Measurements from ENCODE around the gene MASTL.

MASTL gene

GRCh38 chr10:27155066-27155754 is at the start of gene MASTL:
Gene MASTL, plus strand, starts transcription at chr10:27155352. Its CDS starts 75 bp downstream, at chr10:27155427.
- Histone ChIP-seq H3K4me1 (ENCODE audit: insufficient read depth, low read length) (peaks cover 51% of the 10 kb centered on the region), H3K27ac (ENCODE audit: low read length) (peak within 1 kb of the TSS; percentile 90), H4K20me1 (ENCODE audit: insufficient read depth, low read length) (peaks cover 30% of the 10 kb centered on the region), H3K9me3 (ENCODE audit: insufficient read depth, low read length, severe bottlenecking) (no peaks in the 10 kb centered on the region), H3K4me2 (ENCODE audit: insufficient read depth, low read length) (peak within 1 kb of the TSS; percentile 71), H2AFZ (ENCODE audit: low read depth, low read length) (peak within 1 kb of the TSS; percentile 87), H3K79me2 (ENCODE audit: insufficient read depth, low read length) (peaks cover 85% of the 10 kb centered on the region), H3K27me3 (ENCODE audit: insufficient read depth, low read length, poor library complexity) (no peaks in the 10 kb centered on the region), H3K9ac (ENCODE audit: low read depth, low read length) (peak within 1 kb of the TSS; percentile 74), H3K36me3 (ENCODE audit: insufficient read depth, low read length) (peaks cover 35% of the 10 kb centered on the region), H3K4me3 (ENCODE audit: low read depth in 1 of 2, low read length in 2 of 2) (peak within 1 kb of the TSS; percentile 69 to 70)
- DNase-seq = peak; percentile 93
- no peak for TF ChIP-seq EZH2 (IDR thresholded peaks at IDR 0.05; ENCODE audit: borderline replicate concordance, low read depth, low read length, severe bottlenecking)
- TF ChIP-seq CTCF (IDR thresholded peaks at IDR 0.05; ENCODE audit: borderline replicate concordance, extremely low read depth, low read length, poor library complexity, severe bottlenecking) = no peak
- peak; percentile 83 for ATAC-seq (ENCODE audit: insufficient read depth, low read depth)

GRCh38 chr10:27108165-27108564 is 47.0 kb upstream of the MASTL start:
- no peak for TF ChIP-seq EZH2 (IDR thresholded peaks at IDR 0.05; ENCODE audit: borderline replicate concordance, low read depth, low read length, severe bottlenecking)
- no peak for TF ChIP-seq CTCF (IDR thresholded peaks at IDR 0.05; ENCODE audit: borderline replicate concordance, extremely low read depth, low read length, poor library complexity, severe bottlenecking)
- DNase-seq = no peak
- H3K79me2 ChIP-seq (ENCODE audit: insufficient read depth, low read length) = no peaks in the 10 kb centered on the region
- H3K4me3 ChIP-seq (ENCODE audit: low read depth in 1 of 2, low read length in 2 of 2) = no peak overlapping the region
- no peak for ATAC-seq (ENCODE audit: insufficient read depth, low read depth)
- H3K9me3 ChIP-seq (ENCODE audit: insufficient read depth, low read length, severe bottlenecking) = no peaks in the 10 kb centered on the region
- no peaks in the 10 kb centered on the region for H4K20me1 ChIP-seq (ENCODE audit: insufficient read depth, low read length)
- H3K27ac ChIP-seq (ENCODE audit: low read length) = no peak overlapping the region
- peaks cover 49% of the 10 kb centered on the region for H3K36me3 ChIP-seq (ENCODE audit: insufficient read depth, low read length)
- no peaks in the 10 kb centered on the region for H3K4me1 ChIP-seq (ENCODE audit: insufficient read depth, low read length)
- no peaks in the 10 kb centered on the region for H3K27me3 ChIP-seq (ENCODE audit: insufficient read depth, low read length, poor library complexity)
- no peak overlapping the region for H3K9ac ChIP-seq (ENCODE audit: low read depth, low read length)
- H2AFZ ChIP-seq (ENCODE audit: low read depth, low read length) = no peak overlapping the region
- no peak overlapping the region for H3K4me2 ChIP-seq (ENCODE audit: insufficient read depth, low read length)

GRCh38 chr10:27134371-27134770 is 20.8 kb upstream of the MASTL start:
- Histone ChIP-seq H3K27me3 (ENCODE audit: insufficient read depth, low read length, poor library complexity) (no peaks in the 10 kb centered on the region), H3K4me1 (ENCODE audit: insufficient read depth, low read length) (no peaks in the 10 kb centered on the region), H3K4me3 (ENCODE audit: low read depth in 1 of 2, low read length in 2 of 2) (no peak overlapping the region), H3K4me2 (ENCODE audit: insufficient read depth, low read length) (no peak overlapping the region), H3K36me3 (ENCODE audit: insufficient read depth, low read length) (peaks cover 88% of the 10 kb centered on the region), H3K9me3 (ENCODE audit: insufficient read depth, low read length, severe bottlenecking) (no peaks in the 10 kb centered on the region), H4K20me1 (ENCODE audit: insufficient read depth, low read length) (no peaks in the 10 kb centered on the region), H3K27ac (ENCODE audit: low read length) (no peak overlapping the region), H2AFZ (ENCODE audit: low read depth, low read length) (no peak overlapping the region), H3K79me2 (ENCODE audit: insufficient read depth, low read length) (0 out of 2 replicates have a peak, but pooled peaks cover 5% of the 10 kb centered on the region), H3K9ac (ENCODE audit: low read depth, low read length) (no peak overlapping the region)
- DNase-seq = no peak
- ATAC-seq (ENCODE audit: insufficient read depth, low read depth) = no peak
- TF ChIP-seq EZH2 (IDR thresholded peaks at IDR 0.05; ENCODE audit: borderline replicate concordance, low read depth, low read length, severe bottlenecking) (no peak), CTCF (IDR thresholded peaks at IDR 0.05; ENCODE audit: borderline replicate concordance, extremely low read depth, low read length, poor library complexity, severe bottlenecking) (no peak)
